ENCODE data around the gene SMU1.

DNA sequence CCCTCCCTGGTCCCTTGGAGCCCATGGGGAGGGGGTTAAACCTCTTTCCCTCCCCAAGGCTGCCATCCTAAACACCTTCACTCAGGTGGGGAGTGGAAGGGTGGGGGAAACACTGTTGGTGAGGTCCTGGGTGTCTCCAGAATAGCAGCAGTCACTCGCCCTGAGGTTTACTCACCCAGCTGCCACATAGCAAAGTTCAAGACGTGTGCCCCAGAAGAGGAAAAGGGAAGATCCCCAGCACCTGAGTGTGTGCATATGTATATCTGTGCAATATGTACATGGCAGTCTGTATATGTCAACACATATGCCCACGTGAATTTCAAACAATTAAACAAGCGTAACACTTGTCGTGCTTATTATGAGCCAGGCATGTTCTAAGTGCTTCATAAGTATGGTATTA is 31.3 kb upstream of the SMU1 start:
- TF ChIP-seq, protein P1, sequence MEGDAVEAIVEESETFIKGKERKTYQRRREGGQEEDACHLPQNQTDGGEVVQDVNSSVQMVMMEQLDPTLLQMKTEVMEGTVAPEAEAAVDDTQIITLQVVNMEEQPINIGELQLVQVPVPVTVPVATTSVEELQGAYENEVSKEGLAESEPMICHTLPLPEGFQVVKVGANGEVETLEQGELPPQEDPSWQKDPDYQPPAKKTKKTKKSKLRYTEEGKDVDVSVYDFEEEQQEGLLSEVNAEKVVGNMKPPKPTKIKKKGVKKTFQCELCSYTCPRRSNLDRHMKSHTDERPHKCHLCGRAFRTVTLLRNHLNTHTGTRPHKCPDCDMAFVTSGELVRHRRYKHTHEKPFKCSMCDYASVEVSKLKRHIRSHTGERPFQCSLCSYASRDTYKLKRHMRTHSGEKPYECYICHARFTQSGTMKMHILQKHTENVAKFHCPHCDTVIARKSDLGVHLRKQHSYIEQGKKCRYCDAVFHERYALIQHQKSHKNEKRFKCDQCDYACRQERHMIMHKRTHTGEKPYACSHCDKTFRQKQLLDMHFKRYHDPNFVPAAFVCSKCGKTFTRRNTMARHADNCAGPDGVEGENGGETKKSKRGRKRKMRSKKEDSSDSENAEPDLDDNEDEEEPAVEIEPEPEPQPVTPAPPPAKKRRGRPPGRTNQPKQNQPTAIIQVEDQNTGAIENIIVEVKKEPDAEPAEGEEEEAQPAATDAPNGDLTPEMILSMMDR (IDR thresholded peaks at IDR 0.05; ENCODE audit: insufficient read depth, low read depth, low read length): no peak
- no peak for TF ChIP-seq EZH2 (IDR thresholded peaks at IDR 0.05; ENCODE audit: insufficient read depth, low read length)
